ENCODE measurements around the gene ATF3.

- TF ChIP-seq EZH2phosphoT487 (IDR thresholded peaks at IDR 0.05; ENCODE audit: borderline replicate concordance) (no peak), CTCF (conservative IDR thresholded peaks at IDR 0.05; ENCODE audit: low read length) (no peak)
These were observed 48.6 kb upstream of the ATF3 start for GRCh38 chr1:212559929-212560328.

Data from Loucy (cell line).